ENCODE measurements around the gene FGF12. TPM values are rescaled to one million over a fixed set of nuclear protein-coding genes. Genes with fewer than 3 reads are reported as not detected.

FGF12 gene
- polyA plus RNA-seq, 1 of the 3 experiments (the other 2 are of a cell fraction), result 0.30 TPM

- Histone ChIP-seq H3K4me1 (ENCODE audit: control insufficient read depth in 1 of 2, insufficient read depth in 2 of 2, low read depth in 1 of 2, low read length in 1 of 2) (no peaks in the 10 kb centered on the region), H3K9me2 (no peaks in the 10 kb centered on the region), H3K27me3 (ENCODE audit: insufficient read depth) (peaks cover 28% of the 10 kb centered on the region), H3K9ac (no peak overlapping the region), H3K4me2 (peak overlapping the region; percentile 33; the same call in 1 of the 2 replicates), H3K27ac (ENCODE audit: low read depth in 2 of 2, low read length in 1 of 2) (no peak overlapping the region), H3K9me3 (no peaks in the 10 kb centered on the region), H2AFZ (ENCODE audit: low read depth) (no peak overlapping the region), H4K20me1 (ENCODE audit: insufficient read depth) (no peaks in the 10 kb centered on the region), H3F3A (replicated peaks; ENCODE audit: insufficient read depth) (no peaks in the 10 kb centered on the region), H3K4me3 (ENCODE audit: low read depth in 2 of 2, low read length in 1 of 2) (peak overlapping the region; percentile 12; a peak in 2 of 4 replicates), H3K79me2 (ENCODE audit: insufficient read depth) (no peaks in the 10 kb centered on the region), H3K36me3 (replicated peaks in 1 of 2; ENCODE audit: control insufficient read depth in 1 of 2, insufficient read depth in 2 of 2, low read length in 1 of 2) (no peaks in the 10 kb centered on the region)
- ChIA-PET POLR2A (no interaction called here), CTCF (no interaction called here)
- DNase-seq, result peak; percentile 37
- 5% methylated on average over 19 of the region's 74 CpGs for WGBS (ENCODE audit: low lambda C conversion rate)
- TF ChIP-seq MEF2A (IDR thresholded peaks at IDR 0.05; ENCODE audit: borderline replicate concordance, low read depth) (no peak), CTCF (IDR thresholded peaks at IDR 0.05) (0 out of 2 replicates have a peak, but pooled peaks have one; percentile 14)
- TF ChIP-seq, protein P1, sequence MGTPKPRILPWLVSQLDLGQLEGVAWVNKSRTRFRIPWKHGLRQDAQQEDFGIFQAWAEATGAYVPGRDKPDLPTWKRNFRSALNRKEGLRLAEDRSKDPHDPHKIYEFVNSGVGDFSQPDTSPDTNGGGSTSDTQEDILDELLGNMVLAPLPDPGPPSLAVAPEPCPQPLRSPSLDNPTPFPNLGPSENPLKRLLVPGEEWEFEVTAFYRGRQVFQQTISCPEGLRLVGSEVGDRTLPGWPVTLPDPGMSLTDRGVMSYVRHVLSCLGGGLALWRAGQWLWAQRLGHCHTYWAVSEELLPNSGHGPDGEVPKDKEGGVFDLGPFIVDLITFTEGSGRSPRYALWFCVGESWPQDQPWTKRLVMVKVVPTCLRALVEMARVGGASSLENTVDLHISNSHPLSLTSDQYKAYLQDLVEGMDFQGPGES (IDR thresholded peaks at IDR 0.05; ENCODE audit: low read depth, low read length), result no peak
Observed at GRCh38 chr3:192514754-192515663, 212.3 kb downstream of the FGF12 start.

- peak overlapping the region; percentile 12; a peak in 1 of 4 replicates for H3K4me3 ChIP-seq (ENCODE audit: low read depth in 2 of 2, low read length in 1 of 2)
- no peaks in the 10 kb centered on the region for H4K20me1 ChIP-seq (ENCODE audit: insufficient read depth)
- peaks cover 28% of the 10 kb centered on the region for H3K27me3 ChIP-seq (ENCODE audit: insufficient read depth)
- no peaks in the 10 kb centered on the region for H3K9me3 ChIP-seq
- no peaks in the 10 kb centered on the region for H3K36me3 ChIP-seq (replicated peaks in 1 of 2; ENCODE audit: control insufficient read depth in 1 of 2, insufficient read depth in 2 of 2, low read length in 1 of 2)
- H3F3A ChIP-seq (replicated peaks; ENCODE audit: insufficient read depth), result no peaks in the 10 kb centered on the region
- POLR2A ChIA-PET, result no interaction called here
- H3K79me2 ChIP-seq (ENCODE audit: insufficient read depth), result no peaks in the 10 kb centered on the region
- peak; percentile 12 for DNase-seq
- peak overlapping the region; percentile 33; the same call in 1 of the 2 replicates for H3K4me2 ChIP-seq
- no peaks in the 10 kb centered on the region for H3K9me2 ChIP-seq
- H3K9ac ChIP-seq, result no peak overlapping the region
- 0 out of 2 replicates have a peak overlapping the region, but pooled peaks have one; percentile 22 for H2AFZ ChIP-seq (ENCODE audit: low read depth)
- TF ChIP-seq SIN3A (IDR thresholded peaks at IDR 0.05; ENCODE audit: borderline replicate concordance, low read depth, low read length), result no peak
- TF ChIP-seq TAF1 (IDR thresholded peaks at IDR 0.05; ENCODE audit: borderline replicate concordance, low read depth, low read length), result no peak
- TF ChIP-seq, protein P2, sequence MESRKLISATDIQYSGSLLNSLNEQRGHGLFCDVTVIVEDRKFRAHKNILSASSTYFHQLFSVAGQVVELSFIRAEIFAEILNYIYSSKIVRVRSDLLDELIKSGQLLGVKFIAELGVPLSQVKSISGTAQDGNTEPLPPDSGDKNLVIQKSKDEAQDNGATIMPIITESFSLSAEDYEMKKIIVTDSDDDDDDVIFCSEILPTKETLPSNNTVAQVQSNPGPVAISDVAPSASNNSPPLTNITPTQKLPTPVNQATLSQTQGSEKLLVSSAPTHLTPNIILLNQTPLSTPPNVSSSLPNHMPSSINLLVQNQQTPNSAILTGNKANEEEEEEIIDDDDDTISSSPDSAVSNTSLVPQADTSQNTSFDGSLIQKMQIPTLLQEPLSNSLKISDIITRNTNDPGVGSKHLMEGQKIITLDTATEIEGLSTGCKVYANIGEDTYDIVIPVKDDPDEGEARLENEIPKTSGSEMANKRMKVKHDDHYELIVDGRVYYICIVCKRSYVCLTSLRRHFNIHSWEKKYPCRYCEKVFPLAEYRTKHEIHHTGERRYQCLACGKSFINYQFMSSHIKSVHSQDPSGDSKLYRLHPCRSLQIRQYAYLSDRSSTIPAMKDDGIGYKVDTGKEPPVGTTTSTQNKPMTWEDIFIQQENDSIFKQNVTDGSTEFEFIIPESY (IDR thresholded peaks at IDR 0.05; ENCODE audit: borderline replicate concordance, low read depth), result no peak
- peak; percentile 94 for TF ChIP-seq REST (IDR thresholded peaks at IDR 0.05; ENCODE audit: low read depth, low read length)
- CTCF ChIA-PET, result no interaction called here
- H3K27ac ChIP-seq (ENCODE audit: low read depth in 2 of 2, low read length in 1 of 2), result no peak overlapping the region
- 5% methylated on average over 39 of the region's 39 CpGs for WGBS (ENCODE audit: low lambda C conversion rate)
- no peaks in the 10 kb centered on the region for H3K4me1 ChIP-seq (ENCODE audit: control insufficient read depth in 1 of 2, insufficient read depth in 2 of 2, low read depth in 1 of 2, low read length in 1 of 2)
Observed at GRCh38 chr3:192514081-192514753, 213.1 kb downstream of the FGF12 start.
